ENCODE measurements around the gene RNF11.

DNA sequence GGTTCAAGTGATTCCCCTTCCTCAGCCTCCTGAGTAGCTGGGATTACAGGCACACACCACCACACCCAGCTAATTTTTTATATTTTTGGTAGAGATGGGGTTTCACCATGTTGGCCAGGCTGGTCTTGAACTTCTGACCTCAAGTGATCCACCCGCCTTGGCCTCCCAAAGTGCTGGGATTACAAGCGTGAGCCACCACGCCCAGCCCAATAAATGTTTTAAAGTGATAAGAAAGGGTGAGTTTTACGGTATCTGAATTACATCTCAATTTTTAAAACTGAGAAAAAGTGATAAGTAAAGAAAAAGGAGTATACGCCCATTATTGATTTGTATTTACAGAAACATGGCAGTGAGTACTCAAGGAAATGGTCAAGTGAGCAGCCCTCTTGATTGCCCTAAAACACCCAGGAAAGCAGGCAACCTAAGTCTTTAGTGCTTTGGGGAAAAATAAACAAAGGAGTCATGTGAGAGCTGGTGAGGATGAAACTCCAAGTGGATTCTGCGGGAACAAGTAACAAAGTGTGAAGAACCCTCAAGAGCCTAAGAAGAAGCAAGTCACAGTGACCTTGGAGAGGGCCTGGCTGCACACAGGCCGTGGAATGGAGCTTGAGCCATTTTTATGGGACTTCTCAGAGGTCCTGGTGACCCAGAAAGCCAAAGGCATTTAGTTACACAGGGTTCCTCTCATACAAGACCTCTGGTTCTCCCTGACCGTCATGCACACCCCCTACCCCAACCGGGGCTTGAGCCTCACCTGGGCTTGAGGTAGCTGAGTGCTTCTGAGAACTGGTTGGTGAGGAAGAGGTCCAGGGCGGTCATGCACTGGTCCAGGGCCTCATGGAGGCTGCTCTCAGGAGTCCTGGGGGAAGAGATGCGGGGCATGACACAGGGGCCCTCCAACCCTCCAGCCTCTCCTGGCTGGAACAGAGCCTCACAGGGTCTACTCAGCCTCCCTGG lies 85.2 kb downstream of the RNF11 start:
- TF ChIP-seq CTCF (IDR thresholded peaks at IDR 0.05 in 4 of 5, conservative IDR thresholded peaks at IDR 0.05 in 1 of 5) (no peak), POLR2A (IDR thresholded peaks at IDR 0.05) (no peak)

Measured in gastrocnemius medialis (tissue), 4 donors.